AG04450 (cell line): ENCODE data around the gene TNIK. TPM values are rescaled to one million over a fixed set of nuclear protein-coding genes. Genes with fewer than 3 reads are reported as not detected.

ENCODE experiments used
- CTCF ChIA-PET: fragments of 300-600, 350-600 bp; formaldehyde crosslinking; extraction: SDS; loops from one replicate; lab custom pipeline; 2022; ENCODE audit warnings: antibody characterized with exemption, inconsistent platforms; lab: Charles Lee
- POLR2A ChIA-PET: fragments of 350-600 bp; formaldehyde crosslinking; extraction: SDS; loops from one replicate; lab custom pipeline; 2021; ENCODE audit warnings: antibody characterized with exemption, inconsistent platforms; lab: Yijun Ruan, JAX
- DNase-seq: peaks from one replicate; pipeline ENCODE4 v3.0.0-alpha.2; 2011; ENCODE audit warnings: low read depth, low spot score
- H3K27ac ChIP-seq: one replicate; pipeline ENCODE4 v1.5.1; 2012; ENCODE audit warnings: low read depth, low read length, control low read depth
- H3K27me3 ChIP-seq: one replicate; pipeline ENCODE4 v1.6.0; 2012; ENCODE audit warnings: low read length; ENCODE audit not compliant: control insufficient read depth, insufficient read depth
- H3K4me3 ChIP-seq: 2 replicates; pipeline ENCODE4 v1.5.1; 2011; ENCODE audit warnings: mild to moderate bottlenecking, low read depth, low read length, control low read depth
- H3K9me3 ChIP-seq: 2 replicates; pipeline ENCODE4 v1.5.1; 2012; ENCODE audit warnings: low read length; ENCODE audit not compliant: control insufficient read depth, insufficient read depth
- CTCF ChIP-seq: IDR thresholded peaks from 2 replicates; pipeline ENCODE4 v1.5.1; 2011; ENCODE audit warnings: low read depth, low read length, control low read depth, inconsistent platforms
- polyA plus RNA-seq: library from polyadenylated mRNA; depleted of rRNA; stranded (reverse); fragments of >200 nt; gene quantifications from 2 replicates; pipeline ENCODE4 v1.2.3, GENCODE V29; 2011

TNIK gene
- polyA plus RNA-seq, 1 experiment: 9.0 TPM

GRCh38 chr3:171336406-171336805, 123.8 kb downstream of the TNIK start:
- TF ChIP-seq CTCF: no peak
- Histone ChIP-seq H3K27ac (no peak overlapping the region), H3K9me3 (no peaks in the 10 kb centered on the region), H3K4me3 (no peak overlapping the region), H3K27me3 (no peaks in the 10 kb centered on the region)
- ChIA-PET CTCF (no interaction called here), POLR2A (no interaction called here)
- no peak for DNase-seq

- no peaks in the 10 kb centered on the region for H3K27me3 ChIP-seq
- POLR2A ChIA-PET: interaction anchor here (0.6 to 0.7 kb wide), 2 partner anchors 447 to 475 kb away, joined by 5 read pairs; partner anchors contain the start of gene PLD1
These were observed 124.6 kb downstream of the TNIK start for GRCh38 chr3:171335559-171335958.

GRCh38 chr3:171334465-171334811, 125.8 kb downstream of the TNIK start:
- no peak overlapping the region for H3K4me3 ChIP-seq
- POLR2A ChIA-PET: interaction anchor here (0.7 kb wide), 1 partner anchor 1299 kb away, joined by 4 read pairs; no protein-coding TSS in a partner anchor
- no peaks in the 10 kb centered on the region for H3K9me3 ChIP-seq
- H3K27me3 ChIP-seq: no peaks in the 10 kb centered on the region
- no peak for DNase-seq
- CTCF ChIA-PET: no interaction called here
- no peak for TF ChIP-seq CTCF
- H3K27ac ChIP-seq: no peak overlapping the region

More at GRCh38 chr3:171335559-171335958, 124.6 kb downstream of the TNIK start:
- Histone ChIP-seq H3K9me3 (no peaks in the 10 kb centered on the region), H3K27ac (no peak overlapping the region), H3K4me3 (no peak overlapping the region)
- TF ChIP-seq CTCF: no peak
- CTCF ChIA-PET: interaction anchor here (0.6 kb wide), 1 partner anchor 149 kb away, joined by 3 read pairs; no protein-coding TSS in a partner anchor
- DNase-seq: no peak

- H3K4me3 ChIP-seq: no peak overlapping the region
- H3K27me3 ChIP-seq: no peaks in the 10 kb centered on the region
- TF ChIP-seq CTCF: no peak
- POLR2A ChIA-PET: interaction anchor here (0.7 kb wide), 1 partner anchor 1300 kb away, joined by 4 read pairs; no protein-coding TSS in a partner anchor
- no peak for DNase-seq
- H3K9me3 ChIP-seq: no peaks in the 10 kb centered on the region
- no peak overlapping the region for H3K27ac ChIP-seq
- CTCF ChIA-PET: no interaction called here
These were observed 126.3 kb downstream of the TNIK start for GRCh38 chr3:171333784-171334464.

GRCh38 chr3:171330938-171331337, 129.3 kb downstream of the TNIK start:
- no peak overlapping the region for H3K4me3 ChIP-seq
- H3K27me3 ChIP-seq: no peaks in the 10 kb centered on the region
- CTCF ChIA-PET: no interaction called here

More at GRCh38 chr3:171330938-171331337, 129.3 kb downstream of the TNIK start:
- no peaks in the 10 kb centered on the region for H3K9me3 ChIP-seq
- H3K27ac ChIP-seq: no peak overlapping the region
- TF ChIP-seq CTCF: no peak
- DNase-seq: no peak
- POLR2A ChIA-PET: no interaction called here
